ENCODE measurements around the gene MYO3B. TPM values are rescaled to one million over a fixed set of nuclear protein-coding genes. Genes with fewer than 3 reads are reported as not detected.

MYO3B gene
- total RNA-seq, 1 experiment from 2014 or later: 4.4 TPM

DNA sequence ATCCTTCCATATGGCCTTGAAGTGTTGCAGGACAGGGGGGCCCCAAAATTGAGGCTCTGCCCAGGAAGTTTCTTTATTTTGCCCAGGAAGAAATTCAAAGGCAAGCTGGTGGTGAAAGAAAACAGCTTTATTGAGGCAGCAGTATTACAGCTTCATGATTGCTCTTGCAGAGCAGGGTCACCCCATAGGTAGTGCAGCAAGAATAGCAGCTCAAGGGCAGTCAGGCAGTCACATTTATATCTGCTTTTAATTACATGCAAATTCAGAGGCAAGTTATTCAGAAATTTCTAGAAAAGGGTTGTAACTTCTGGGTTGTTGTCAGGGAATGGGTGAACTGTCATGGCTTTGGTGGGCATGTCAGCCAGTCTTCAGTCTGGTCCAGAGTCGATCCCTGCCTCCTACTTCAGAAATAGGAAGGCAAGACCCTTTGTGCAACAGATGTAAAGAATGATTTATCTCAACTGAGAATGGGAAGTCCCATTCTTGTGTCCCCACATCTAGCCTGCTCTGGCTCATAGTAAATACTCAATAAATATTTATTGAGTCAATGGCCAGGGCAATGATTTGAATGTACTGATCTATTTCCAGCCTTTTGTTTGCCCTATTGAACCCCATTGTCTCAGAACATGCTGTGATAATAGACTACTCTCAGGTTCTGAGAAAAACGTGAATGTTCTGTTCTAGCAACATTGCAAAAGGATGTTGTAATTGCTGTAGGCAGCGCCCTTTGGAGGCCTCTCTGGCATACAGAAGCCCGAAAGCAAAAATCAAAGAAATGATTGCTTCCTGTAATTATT, 129.8 kb downstream of the MYO3B start:
- peaks cover 7% of the 10 kb centered on the region for H3K4me1 ChIP-seq (ENCODE audit: low read length)
- H3K27ac ChIP-seq (ENCODE audit: low read length): no peak overlapping the region
- H3K9ac ChIP-seq (ENCODE audit: low read length): no peak overlapping the region
- no peak for DNase-seq
- H3K36me3 ChIP-seq (ENCODE audit: insufficient read depth, low read length): no peaks in the 10 kb centered on the region
- H3K9me3 ChIP-seq (ENCODE audit: low read length): no peaks in the 10 kb centered on the region
- H4K20me1 ChIP-seq (ENCODE audit: insufficient read depth, low read depth, low read length): no peaks in the 10 kb centered on the region
- H2AFZ ChIP-seq (ENCODE audit: low read length): no peak overlapping the region
- no peaks in the 10 kb centered on the region for H3K9me2 ChIP-seq (replicated peaks; ENCODE audit: insufficient read depth, low read length)
- no peak overlapping the region for H3K4me3 ChIP-seq (ENCODE audit: low read length)
- no peak overlapping the region for H3K4me2 ChIP-seq (ENCODE audit: low read depth, low read length, poor library complexity, severe bottlenecking)
- no peaks in the 10 kb centered on the region for H3K27me3 ChIP-seq (ENCODE audit: low read length)
- H3K79me2 ChIP-seq (ENCODE audit: low read length): no peaks in the 10 kb centered on the region

DNA sequence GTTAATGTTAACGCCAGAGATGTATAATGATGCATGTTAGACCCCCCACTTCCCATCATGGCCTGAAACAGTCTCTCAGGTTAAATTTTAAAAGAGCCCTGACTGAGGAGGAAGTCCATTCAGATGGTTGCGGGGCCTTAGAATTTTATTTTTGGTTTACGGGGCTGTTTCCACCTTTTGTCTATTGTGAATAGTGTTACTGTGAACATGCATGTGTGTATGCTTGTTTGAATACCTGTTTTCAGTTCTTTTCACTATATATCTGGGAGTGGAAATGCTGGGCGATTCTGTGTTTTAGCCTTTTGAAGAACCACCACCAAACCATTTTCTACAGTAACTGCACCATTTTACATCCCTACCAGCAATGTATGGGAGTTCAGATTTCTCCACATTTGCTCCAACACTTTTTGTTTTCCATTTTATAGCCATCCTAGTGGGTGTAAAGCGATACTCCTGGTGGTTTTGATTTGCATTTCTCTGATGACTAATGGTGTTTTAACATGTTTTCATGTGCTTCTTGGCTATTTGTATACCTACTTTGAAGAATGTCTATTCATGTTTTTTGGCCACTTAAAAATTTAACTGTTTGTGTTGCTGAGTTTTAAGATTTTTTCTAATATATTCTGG, 133.0 kb downstream of the MYO3B start:
- H3K4me1 ChIP-seq (ENCODE audit: low read length): peaks cover 7% of the 10 kb centered on the region
- H3K4me2 ChIP-seq (ENCODE audit: low read depth, low read length, poor library complexity, severe bottlenecking): no peak overlapping the region
- no peaks in the 10 kb centered on the region for H3K36me3 ChIP-seq (ENCODE audit: insufficient read depth, low read length)
- H2AFZ ChIP-seq (ENCODE audit: low read length): no peak overlapping the region
- no peak overlapping the region for H3K4me3 ChIP-seq (ENCODE audit: low read length)
- H3K9me2 ChIP-seq (replicated peaks; ENCODE audit: insufficient read depth, low read length): no peaks in the 10 kb centered on the region
- no peaks in the 10 kb centered on the region for H4K20me1 ChIP-seq (ENCODE audit: insufficient read depth, low read depth, low read length)
- no peak overlapping the region for H3K27ac ChIP-seq (ENCODE audit: low read length)
- H3K9ac ChIP-seq (ENCODE audit: low read length): no peak overlapping the region
- H3K9me3 ChIP-seq (ENCODE audit: low read length): no peaks in the 10 kb centered on the region
- H3K79me2 ChIP-seq (ENCODE audit: low read length): no peaks in the 10 kb centered on the region
- H3K27me3 ChIP-seq (ENCODE audit: low read length): no peaks in the 10 kb centered on the region
- DNase-seq: no peak

- Histone ChIP-seq H3K4me1 (ENCODE audit: low read length) (no peaks in the 10 kb centered on the region), H3K4me2 (ENCODE audit: low read depth, low read length, poor library complexity, severe bottlenecking) (no peak overlapping the region), H4K20me1 (ENCODE audit: insufficient read depth, low read depth, low read length) (no peaks in the 10 kb centered on the region), H3K27me3 (ENCODE audit: low read length) (no peaks in the 10 kb centered on the region), H3K36me3 (ENCODE audit: insufficient read depth, low read length) (no peaks in the 10 kb centered on the region), H3K9ac (ENCODE audit: low read length) (no peak overlapping the region), H3K27ac (ENCODE audit: low read length) (no peak overlapping the region), H3K9me3 (ENCODE audit: low read length) (no peaks in the 10 kb centered on the region), H2AFZ (ENCODE audit: low read length) (no peak overlapping the region), H3K4me3 (ENCODE audit: low read length) (no peak overlapping the region), H3K9me2 (replicated peaks; ENCODE audit: insufficient read depth, low read length) (no peaks in the 10 kb centered on the region), H3K79me2 (ENCODE audit: low read length) (no peaks in the 10 kb centered on the region)
- DNase-seq: no peak
Measured at GRCh38 chr2:170313347-170313991, 135.5 kb downstream of the MYO3B start.

GRCh38 chr2:170313992-170314348, 136.0 kb downstream of the MYO3B start:
- Histone ChIP-seq H3K4me2 (ENCODE audit: low read depth, low read length, poor library complexity, severe bottlenecking) (no peak overlapping the region), H2AFZ (ENCODE audit: low read length) (no peak overlapping the region), H3K9me2 (replicated peaks; ENCODE audit: insufficient read depth, low read length) (no peaks in the 10 kb centered on the region), H3K36me3 (ENCODE audit: insufficient read depth, low read length) (no peaks in the 10 kb centered on the region), H3K4me1 (ENCODE audit: low read length) (no peaks in the 10 kb centered on the region), H4K20me1 (ENCODE audit: insufficient read depth, low read depth, low read length) (no peaks in the 10 kb centered on the region), H3K9me3 (ENCODE audit: low read length) (no peaks in the 10 kb centered on the region), H3K79me2 (ENCODE audit: low read length) (no peaks in the 10 kb centered on the region), H3K4me3 (ENCODE audit: low read length) (no peak overlapping the region), H3K27me3 (ENCODE audit: low read length) (no peaks in the 10 kb centered on the region), H3K27ac (ENCODE audit: low read length) (no peak overlapping the region), H3K9ac (ENCODE audit: low read length) (no peak overlapping the region)
- DNase-seq: no peak

DNA sequence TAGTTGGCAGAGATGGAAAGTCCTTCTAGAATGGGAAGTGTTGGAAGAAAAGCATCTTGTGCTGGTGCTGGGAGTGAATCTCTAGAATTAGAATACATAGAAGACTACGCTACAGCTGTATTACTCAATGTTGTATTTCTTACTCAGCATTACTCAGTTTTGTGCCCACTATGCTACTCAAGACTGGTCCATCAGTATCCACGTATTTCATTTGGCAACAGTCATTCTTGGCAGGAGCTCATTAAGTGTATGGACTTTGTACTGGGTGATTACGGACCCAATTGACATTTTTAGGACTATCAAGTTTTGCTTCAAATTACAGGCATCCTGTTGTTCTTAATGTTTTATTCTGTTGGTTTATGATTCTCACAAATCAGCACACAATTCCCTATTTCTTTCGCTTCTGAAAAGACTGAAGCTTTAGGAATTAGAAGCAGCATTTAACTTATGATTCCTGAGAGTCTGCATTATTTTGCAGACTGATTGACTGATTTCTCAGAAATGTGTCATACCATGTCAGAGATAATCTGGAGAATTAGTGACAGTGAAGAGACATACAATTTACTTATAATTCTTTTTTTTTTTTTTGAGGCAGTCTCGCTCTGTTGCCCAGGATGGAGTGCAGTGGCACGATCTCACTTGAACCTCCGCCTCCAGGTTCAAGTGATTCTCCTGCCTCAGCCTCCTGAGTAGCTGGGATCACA, 136.9 kb downstream of the MYO3B start:
- H3K4me3 ChIP-seq (ENCODE audit: low read length): no peak overlapping the region
- no peaks in the 10 kb centered on the region for H3K79me2 ChIP-seq (ENCODE audit: low read length)
- DNase-seq: no peak
- no peaks in the 10 kb centered on the region for H3K27me3 ChIP-seq (ENCODE audit: low read length)
- H3K36me3 ChIP-seq (ENCODE audit: insufficient read depth, low read length): no peaks in the 10 kb centered on the region
- H4K20me1 ChIP-seq (ENCODE audit: insufficient read depth, low read depth, low read length): no peaks in the 10 kb centered on the region
- no peak overlapping the region for H3K4me2 ChIP-seq (ENCODE audit: low read depth, low read length, poor library complexity, severe bottlenecking)
- no peak overlapping the region for H3K27ac ChIP-seq (ENCODE audit: low read length)
- H2AFZ ChIP-seq (ENCODE audit: low read length): no peak overlapping the region
- no peaks in the 10 kb centered on the region for H3K4me1 ChIP-seq (ENCODE audit: low read length)
- no peaks in the 10 kb centered on the region for H3K9me2 ChIP-seq (replicated peaks; ENCODE audit: insufficient read depth, low read length)
- H3K9ac ChIP-seq (ENCODE audit: low read length): no peak overlapping the region
- H3K9me3 ChIP-seq (ENCODE audit: low read length): no peaks in the 10 kb centered on the region

- Histone ChIP-seq H3K79me2 (ENCODE audit: low read length) (no peaks in the 10 kb centered on the region), H3K9me2 (replicated peaks; ENCODE audit: insufficient read depth, low read length) (no peaks in the 10 kb centered on the region), H3K27ac (ENCODE audit: low read length) (no peak overlapping the region), H4K20me1 (ENCODE audit: insufficient read depth, low read depth, low read length) (no peaks in the 10 kb centered on the region), H3K4me1 (ENCODE audit: low read length) (peaks cover 7% of the 10 kb centered on the region), H3K9ac (ENCODE audit: low read length) (no peak overlapping the region), H3K4me3 (ENCODE audit: low read length) (no peak overlapping the region), H3K27me3 (ENCODE audit: low read length) (no peaks in the 10 kb centered on the region), H3K9me3 (ENCODE audit: low read length) (no peaks in the 10 kb centered on the region), H3K4me2 (ENCODE audit: low read depth, low read length, poor library complexity, severe bottlenecking) (no peak overlapping the region), H3K36me3 (ENCODE audit: insufficient read depth, low read length) (no peaks in the 10 kb centered on the region), H2AFZ (ENCODE audit: low read length) (no peak overlapping the region)
- no peak for DNase-seq
Measured at GRCh38 chr2:170320948-170321347, 143.0 kb downstream of the MYO3B start.

GRCh38 chr2:170321526-170321925, 143.6 kb downstream of the MYO3B start:
- Histone ChIP-seq H3K27me3 (ENCODE audit: low read length) (no peaks in the 10 kb centered on the region), H3K9me3 (ENCODE audit: low read length) (no peaks in the 10 kb centered on the region), H3K27ac (ENCODE audit: low read length) (no peak overlapping the region), H4K20me1 (ENCODE audit: insufficient read depth, low read depth, low read length) (no peaks in the 10 kb centered on the region), H3K4me2 (ENCODE audit: low read depth, low read length, poor library complexity, severe bottlenecking) (no peak overlapping the region), H3K79me2 (ENCODE audit: low read length) (no peaks in the 10 kb centered on the region), H3K9ac (ENCODE audit: low read length) (no peak overlapping the region), H3K4me1 (ENCODE audit: low read length) (peaks cover 7% of the 10 kb centered on the region), H3K36me3 (ENCODE audit: insufficient read depth, low read length) (no peaks in the 10 kb centered on the region), H3K9me2 (replicated peaks; ENCODE audit: insufficient read depth, low read length) (no peaks in the 10 kb centered on the region), H3K4me3 (ENCODE audit: low read length) (no peak overlapping the region), H2AFZ (ENCODE audit: low read length) (no peak overlapping the region)
- DNase-seq: no peak

DNA sequence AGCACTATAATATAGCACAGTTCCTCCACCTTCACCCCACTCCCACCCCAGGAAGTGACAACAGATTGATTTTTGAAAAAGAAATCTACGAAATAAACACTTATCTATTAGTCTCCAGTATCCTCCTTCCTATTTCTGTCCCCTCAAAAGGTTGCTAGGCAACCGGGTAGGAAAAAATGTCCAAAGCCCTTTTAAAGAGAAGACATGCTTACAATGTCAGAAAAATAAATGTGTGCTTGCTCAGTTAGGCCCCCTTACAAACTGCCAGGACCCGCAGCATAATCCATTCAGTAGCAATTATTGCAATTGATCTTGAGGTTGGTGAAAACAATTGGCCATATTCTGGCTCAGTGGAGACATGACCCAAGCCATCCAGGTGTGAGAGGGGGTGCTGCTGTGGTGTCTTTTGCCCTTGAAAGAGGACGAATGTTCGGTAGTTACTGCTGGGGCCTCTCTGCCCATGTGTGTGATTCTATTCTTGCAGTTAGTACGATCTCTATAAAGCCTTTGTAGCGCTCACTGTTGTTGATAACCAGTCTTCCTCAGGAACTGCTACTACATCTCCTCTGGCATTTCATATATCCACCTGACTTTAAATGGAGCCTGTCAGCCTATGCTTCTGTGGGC, 144.3 kb downstream of the MYO3B start:
- Histone ChIP-seq H3K27ac (ENCODE audit: low read length) (no peak overlapping the region), H3K27me3 (ENCODE audit: low read length) (no peaks in the 10 kb centered on the region), H3K9ac (ENCODE audit: low read length) (no peak overlapping the region), H3K4me1 (ENCODE audit: low read length) (peaks cover 7% of the 10 kb centered on the region), H3K36me3 (ENCODE audit: insufficient read depth, low read length) (no peaks in the 10 kb centered on the region), H3K9me2 (replicated peaks; ENCODE audit: insufficient read depth, low read length) (no peaks in the 10 kb centered on the region), H2AFZ (ENCODE audit: low read length) (no peak overlapping the region), H3K4me3 (ENCODE audit: low read length) (no peak overlapping the region), H3K79me2 (ENCODE audit: low read length) (no peaks in the 10 kb centered on the region), H3K9me3 (ENCODE audit: low read length) (no peaks in the 10 kb centered on the region), H4K20me1 (ENCODE audit: insufficient read depth, low read depth, low read length) (no peaks in the 10 kb centered on the region), H3K4me2 (ENCODE audit: low read depth, low read length, poor library complexity, severe bottlenecking) (no peak overlapping the region)
- DNase-seq: no peak

All from Karpas-422 (cell line).